A375 (cell line): Measurements from ENCODE around the gene SH2B2. TPM values are rescaled to one million over a fixed set of nuclear protein-coding genes. Genes with fewer than 3 reads are reported as not detected.

Source experiments
- small RNA-seq: library from RNA; depleted of rRNA; stranded (forward); fragments of <200 nt; gene quantifications from one replicate; pipeline ENCODE3, GENCODE V24; 2014
- total RNA-seq: library from RNA; depleted of rRNA; stranded (reverse); fragments of >200 nt; shearing (Covaris generic); gene quantifications from 2 replicates; pipeline ENCODE4 v1.2.3, GENCODE V29; 2014; rRNA removed

The SH2B2 gene
- total RNA-seq = 4.2 and 9.8 TPM in 2 replicates

DNA sequence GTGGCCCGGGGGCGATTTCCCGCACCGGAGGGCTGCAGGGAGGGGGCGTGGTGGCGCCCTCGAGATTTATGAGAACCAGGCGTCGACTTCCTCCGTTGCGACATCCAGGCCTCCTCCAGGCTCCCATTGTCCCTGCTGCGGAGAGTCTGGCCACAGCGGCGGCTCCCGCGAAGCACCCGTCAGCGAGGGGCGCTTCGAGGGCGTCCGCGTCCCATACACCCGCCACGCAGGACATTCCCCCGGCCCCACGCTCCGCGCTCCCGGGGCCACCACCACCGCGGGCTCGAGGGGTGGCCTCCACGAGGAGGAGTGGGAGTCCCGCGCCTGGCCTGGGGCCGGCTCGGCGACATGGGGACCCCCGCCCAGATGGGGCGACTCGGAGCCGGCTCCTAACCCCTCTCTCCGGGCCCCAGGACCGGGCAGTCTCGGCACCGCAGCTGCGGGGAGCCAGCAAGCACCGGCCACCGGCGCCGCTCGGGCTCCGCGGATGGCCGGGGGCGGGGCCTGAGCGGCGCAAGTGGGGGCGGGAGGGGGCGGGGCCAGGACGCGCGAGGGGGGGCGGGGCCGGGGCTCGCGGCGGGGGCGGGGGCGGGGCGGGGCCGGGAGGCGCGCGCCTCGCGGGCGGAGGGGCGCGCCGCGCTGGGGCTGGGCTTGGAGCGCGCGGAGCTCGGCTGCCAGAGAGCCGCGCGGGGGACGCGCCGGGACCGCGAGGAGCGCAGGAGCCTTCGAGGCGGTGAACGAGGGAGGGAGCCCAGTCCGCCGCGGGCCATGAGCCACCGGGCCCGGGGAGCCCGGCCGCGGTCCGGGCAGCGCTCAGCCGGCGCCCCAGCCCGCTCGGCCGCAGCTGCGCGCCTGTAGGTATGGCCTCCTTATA, at the start of gene SH2B2:
Gene SH2B2 (plus strand): TSS at position 632 of the 874 bp plus-strand sequence. CDS start 13,683 bp downstream, outside the sequence.

GRCh38 chr7:102356344-102356743, 69.7 kb downstream of the SH2B2 start, which contains the start of gene SPDYE6:
Gene SPDYE6, minus strand, starts transcription at chr7:102356444. Its CDS starts 421 bp downstream, at chr7:102356023.

Small RNA genes lying within 50 kb of the gene (small RNA-seq; reads per million reads assigned to genes)
- gene AC005088.1 (not detected), gene MIR4285 (not detected), gene RF00019 (not detected)

Other genes starting within 250 kb of the SH2B2 start
- not detected in 2 replicates for gene SPDYE6, start 69.6 kb downstream of the SH2B2 start, total RNA-seq
- gene PRKRIP1, start 109.5 kb downstream of the SH2B2 start, total RNA-seq = 42.4 and 46.0 TPM in 2 replicates
- gene ORAI2, start 146.7 kb downstream of the SH2B2 start, total RNA-seq = 29.3 and 33.3 TPM in 2 replicates
- gene ALKBH4, start 178.0 kb downstream of the SH2B2 start, total RNA-seq = 18.6 and 22.4 TPM in 2 replicates
- 68.4 and 76.1 TPM in 2 replicates for gene LRWD1, start 178.1 kb downstream of the SH2B2 start, total RNA-seq
- 73.1 and 79.1 TPM in 2 replicates for gene POLR2J, start 192.1 kb downstream of the SH2B2 start, total RNA-seq
- gene RASA4B, start 230.9 kb downstream of the SH2B2 start, total RNA-seq = 3.7 and 4.4 TPM in 2 replicates